Measurements from ENCODE around the gene TMEM134.

Gene TMEM134

DNA sequence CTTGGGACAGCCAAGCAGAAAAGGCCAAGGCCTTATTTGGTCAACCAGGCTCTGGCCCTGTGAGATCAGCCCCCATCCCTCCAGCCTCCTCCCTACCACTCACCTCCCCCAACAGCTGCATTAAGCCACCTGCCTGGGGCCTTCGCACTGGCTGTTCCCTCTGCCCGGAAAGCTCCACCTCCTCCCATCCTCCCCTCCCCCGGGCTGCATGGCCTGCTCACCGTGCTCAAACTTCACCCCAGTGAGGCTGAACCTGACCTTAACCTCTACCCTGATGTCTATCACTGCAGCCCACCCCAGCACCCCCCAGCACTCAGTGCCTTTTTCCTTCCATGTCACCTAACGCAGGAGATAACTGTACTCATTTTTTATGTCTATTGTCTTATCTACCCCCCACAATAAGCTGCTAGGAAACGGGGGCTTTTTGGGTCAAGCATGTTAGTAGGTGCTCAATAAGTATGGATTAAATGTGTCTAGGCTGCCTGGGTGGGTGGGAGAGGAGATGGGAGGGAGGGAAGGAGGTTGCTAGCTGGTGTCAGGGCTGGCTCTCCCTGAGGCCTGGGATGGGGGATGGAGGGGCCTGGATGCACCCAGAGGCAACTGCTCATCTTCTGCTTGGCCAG, 32.5 kb downstream of the TMEM134 start:
- DNase-seq, result peak; percentile 87

DNA sequence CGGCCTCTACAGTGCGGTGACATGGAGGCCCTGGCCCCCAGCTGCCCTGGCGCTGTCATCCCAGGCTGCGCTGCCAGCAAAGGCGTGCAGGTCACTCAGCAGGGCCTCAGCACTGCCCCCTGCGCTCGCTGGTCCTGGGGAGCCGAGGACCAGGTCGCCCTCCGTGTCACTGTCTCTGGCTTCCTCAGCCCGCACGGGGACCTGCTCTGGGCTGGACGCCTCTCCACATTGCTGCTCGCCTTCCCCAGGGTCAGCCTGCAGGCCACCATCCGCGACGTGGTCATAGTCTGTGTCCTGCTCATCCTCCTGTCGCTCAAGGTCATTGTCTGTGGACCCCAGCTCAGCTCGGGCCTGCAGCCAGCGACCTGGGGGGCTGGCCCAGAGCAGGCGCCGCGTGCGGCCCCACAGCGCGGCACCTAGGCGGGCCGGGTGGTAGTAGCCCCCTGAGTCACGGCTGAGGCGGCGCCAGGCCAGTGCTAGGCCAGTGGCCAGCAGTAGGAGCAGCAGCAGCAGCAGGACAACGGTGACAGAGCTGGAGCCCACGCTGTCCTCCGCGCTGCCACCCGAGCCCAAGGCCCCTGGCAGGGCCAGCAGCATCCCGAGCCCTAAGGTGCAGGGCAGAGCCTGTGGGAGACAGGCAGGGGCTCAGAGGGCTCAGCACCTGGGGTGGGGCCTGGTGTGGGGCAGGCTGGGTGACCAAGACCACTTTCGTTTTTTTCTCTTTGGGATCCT, 33.2 kb downstream of the TMEM134 start:
- DNase-seq, result no peak

DNA sequence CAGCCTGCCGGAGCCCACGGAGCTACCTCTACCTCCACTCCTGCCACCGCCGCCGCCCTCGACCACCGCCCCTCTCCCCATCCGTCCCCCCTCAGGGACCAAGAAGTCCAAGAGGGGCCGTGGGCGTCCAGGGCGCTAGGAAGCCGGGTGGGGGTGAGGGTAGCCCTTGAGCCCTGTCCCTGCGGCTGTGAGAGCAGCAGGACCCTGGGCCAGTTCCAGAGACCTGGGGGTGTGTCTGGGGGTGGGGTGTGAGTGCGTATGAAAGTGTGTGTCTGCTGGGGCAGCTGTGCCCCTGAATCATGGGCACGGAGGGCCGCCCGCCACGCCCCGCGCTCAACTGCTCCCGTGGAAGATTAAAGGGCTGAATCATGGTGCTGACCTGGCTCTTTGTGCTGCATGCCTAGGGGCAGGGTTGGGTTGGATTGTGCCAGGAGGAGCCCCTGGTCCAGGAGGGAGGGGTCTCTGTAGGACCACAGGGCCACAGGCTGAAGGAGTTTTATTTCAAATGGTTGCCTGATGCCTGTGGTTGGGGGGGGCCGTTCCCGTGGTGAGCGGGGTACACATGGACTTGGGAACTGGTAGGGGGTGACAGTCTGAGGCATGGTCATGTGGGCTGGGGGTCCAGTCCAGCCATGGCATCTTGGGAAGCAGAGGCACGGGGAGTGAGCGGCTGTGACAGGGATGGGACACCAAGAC, 33.9 kb downstream of the TMEM134 start:
- peak; percentile 68 for DNase-seq

DNA sequence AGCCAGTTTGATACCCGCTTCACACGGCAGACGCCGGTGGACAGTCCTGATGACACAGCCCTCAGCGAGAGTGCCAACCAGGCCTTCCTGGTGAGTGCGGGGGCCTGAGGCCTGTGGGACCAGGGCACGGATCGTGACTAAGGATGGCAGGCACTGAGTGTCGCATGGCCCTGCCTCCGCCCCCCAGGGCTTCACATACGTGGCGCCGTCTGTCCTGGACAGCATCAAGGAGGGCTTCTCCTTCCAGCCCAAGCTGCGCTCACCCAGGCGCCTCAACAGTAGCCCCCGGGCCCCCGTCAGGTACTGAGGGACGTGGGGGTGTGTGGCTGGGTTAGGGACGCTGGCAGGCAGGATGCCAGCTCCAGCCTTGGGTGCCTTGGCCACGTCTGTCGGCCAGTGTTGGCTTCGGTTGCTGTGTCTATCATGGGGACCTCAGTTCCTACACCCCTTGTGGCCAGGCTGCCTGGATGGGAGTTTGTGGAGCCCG, 34.6 kb downstream of the TMEM134 start:
- peak; percentile 66 for DNase-seq

DNA sequence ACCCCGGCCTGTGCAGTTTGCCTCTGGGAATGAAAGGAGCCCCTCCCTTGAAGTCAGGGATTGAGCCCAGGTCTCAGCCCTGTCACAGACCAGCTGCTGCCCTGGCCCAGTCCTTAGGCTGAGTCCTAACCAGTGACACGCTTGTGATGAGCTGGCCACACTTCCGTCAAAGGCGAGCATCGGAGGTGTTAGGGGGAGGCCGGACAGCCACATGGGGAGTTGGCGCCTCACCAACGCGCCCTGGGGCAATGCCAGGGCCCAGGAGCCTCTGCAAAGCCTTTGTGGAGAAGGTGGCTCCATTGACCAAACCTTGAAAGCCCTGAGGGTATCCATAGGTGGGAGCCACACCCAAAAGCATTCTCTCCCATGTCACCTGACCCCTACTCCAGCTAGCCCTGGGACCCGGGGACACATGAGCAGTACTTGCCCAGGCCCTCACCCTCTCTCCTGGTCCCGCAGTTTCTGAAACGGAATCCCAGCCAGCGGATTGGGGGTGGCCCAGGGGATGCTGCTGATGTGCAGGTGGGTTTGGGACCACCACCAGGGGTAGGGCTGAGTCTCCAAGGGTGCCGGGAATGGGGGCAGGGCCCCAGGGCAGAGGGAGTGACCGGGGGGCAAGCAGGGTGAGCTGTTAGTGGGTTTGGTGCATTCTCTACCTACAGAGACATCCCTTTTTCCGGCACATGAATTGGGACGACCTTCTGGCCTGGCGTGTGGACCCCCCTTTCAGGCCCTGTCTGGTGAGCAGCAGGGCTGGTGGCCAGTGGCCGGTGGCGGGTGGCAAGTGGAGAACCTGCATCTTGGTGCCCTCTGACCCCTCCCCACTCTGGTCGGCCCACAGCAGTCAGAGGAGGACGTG, 35.3 kb downstream of the TMEM134 start:
- DNase-seq, result peak; percentile 54

DNA sequence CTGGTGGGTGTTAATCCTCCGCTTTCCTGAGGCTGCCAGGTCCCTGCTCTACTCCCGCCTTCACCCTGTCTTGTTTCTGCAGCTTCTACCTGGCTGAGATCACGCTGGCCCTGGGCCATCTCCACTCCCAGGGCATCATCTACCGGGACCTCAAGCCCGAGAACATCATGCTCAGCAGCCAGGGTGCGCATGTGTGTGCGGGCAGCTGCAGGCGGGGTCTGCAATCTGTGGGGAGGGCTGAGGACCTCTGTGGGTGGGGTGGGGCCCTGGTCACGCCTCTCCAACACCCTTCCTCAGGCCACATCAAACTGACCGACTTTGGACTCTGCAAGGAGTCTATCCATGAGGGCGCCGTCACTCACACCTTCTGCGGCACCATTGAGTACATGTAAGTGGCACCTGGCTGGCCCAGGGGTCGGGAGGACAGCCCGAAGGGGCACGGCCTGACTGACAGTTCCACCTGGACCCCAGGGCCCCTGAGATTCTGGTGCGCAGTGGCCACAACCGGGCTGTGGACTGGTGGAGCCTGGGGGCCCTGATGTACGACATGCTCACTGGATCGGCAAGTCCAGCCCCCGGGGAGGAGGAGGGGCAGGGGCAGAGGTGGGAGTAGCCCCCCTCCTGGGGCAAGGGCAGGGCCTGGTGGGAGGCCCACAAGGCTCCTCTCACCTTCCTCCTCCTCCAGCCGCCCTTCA, 36.2 kb downstream of the TMEM134 start:
- no peak for DNase-seq

DNA sequence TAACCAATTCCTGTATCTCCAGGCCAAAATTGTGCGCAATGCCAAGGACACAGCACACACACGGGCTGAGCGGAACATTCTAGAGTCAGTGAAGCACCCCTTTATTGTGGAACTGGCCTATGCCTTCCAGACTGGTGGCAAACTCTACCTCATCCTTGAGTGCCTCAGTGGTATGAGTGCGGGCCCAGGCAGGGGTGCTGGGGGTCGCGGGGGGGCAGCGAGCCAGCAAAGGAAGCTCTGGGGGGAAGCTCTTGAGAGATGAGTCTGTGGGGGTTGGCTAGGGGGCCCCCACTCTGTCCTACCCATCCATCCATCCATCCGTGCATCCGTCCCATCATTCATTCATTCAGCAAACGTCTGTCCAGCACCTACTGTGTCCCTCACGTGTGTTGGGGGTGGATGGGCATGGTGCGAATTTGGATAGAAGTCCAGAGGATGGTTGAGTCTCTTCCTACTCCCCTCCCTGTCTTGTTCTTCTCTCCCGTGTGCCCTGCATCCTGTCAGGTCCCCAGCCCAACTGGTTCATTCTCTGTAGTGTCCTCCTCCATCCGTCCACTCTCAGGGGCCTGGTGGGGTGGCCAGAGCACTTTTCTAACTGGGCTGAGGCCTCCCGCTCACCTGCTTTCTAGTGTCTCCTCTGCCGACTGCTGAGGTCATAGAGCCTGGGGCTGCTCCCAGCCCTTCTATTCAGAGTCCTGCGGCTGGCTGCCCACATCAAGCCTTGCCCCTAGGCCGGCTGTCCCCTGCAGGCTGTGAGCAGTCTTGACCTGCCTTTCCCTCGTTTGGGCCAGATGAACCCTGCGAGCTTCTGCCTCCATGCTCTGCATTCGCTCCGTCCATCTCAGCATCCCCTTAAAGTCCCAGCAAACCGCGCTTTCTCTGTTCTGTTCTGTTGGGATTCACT, 37.5 kb downstream of the TMEM134 start:
- no peak for DNase-seq

DNA sequence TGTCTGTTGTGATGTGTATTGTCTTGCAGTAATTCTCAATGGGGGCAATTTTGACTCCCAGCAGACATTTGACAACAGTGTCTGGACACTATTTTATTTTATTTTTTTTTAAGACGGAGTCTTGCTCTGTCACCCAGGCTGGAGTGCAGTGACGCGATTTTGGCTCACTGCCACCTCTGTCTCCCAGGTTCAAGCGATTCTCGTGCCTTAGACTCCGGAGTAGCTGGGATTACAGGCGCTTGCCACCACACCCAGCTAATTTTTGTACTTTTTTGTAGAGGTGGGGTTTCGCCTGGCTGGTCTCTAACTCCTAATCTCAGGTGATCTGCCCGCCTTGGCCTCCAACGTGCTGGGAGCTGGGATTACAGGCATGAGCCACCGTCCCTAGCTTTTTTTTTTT, 39.3 kb downstream of the TMEM134 start:
- no peak for DNase-seq

DNA sequence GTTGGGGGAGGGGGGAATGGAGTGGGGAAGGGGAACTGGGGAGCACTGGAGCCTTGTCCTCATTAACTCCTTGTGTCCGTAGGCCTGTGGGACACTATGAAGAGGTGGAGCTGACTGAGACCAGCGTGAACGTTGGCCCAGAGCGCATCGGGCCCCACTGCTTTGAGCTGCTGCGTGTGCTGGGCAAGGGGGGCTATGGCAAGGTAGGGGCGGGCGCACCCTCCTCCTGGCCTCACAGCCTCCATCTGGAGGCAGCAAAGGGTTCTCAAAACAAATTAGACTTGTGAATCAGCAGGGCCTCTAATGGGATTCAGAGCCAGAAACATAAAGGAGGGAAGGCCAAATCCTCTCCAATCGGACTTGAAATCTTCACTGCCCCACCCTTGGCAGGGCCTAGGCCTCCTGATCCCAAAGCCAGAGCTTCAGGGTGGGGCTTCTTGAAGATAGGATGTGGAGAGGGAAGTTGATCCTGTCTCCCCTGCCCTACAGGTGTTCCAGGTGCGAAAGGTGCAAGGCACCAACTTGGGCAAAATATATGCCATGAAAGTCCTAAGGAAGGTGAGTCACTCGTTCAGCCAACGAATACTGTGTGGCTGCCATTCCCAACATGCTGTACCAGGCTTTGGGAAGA, 39.9 kb downstream of the TMEM134 start:
- DNase-seq, result no peak

DNA sequence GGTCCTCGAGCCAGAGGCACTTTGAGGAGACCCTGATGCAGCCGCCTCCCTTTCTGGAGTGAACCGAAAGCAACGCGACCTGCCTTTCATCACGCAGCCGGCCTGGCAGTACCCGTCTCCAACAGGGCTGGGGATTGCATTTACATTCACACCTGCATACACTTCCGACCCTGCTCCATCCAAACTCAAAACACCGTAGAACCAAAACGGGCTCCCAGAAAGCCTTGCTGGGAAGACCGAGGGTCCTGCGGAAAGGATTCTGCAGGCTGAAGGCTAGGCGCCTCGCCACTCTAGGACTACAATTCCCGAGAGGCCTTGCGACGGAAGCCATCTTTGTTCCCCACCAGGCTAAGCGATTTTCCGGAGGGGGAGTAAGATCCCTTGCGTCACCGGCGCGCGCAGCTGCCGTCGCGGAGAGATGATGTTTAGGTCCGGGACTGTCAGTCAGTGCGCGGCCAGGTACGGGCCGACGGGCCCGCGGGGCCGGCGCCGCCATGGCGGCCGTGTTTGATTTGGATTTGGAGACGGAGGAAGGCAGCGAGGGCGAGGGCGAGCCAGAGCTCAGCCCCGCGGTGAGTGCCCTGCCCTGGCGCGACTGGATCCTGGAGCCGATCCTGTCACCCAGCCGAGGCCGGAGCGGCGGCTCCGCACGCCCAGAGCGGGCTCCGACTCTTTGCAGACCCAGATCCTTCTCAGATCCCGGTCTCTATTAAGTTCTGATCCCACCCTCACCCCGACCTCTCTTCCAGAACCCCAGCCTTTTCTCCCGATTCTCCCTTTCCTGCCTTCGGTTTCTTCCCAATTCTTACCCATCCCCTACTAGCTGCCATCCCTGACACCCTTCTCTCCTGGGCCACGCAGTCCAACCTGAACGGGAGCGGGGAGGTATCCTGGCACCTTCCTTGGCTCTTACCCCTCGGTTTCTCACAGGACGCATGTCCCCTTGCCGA, 40.7 kb downstream of the TMEM134 start, which contains the start of gene RPS6KB2:
TSS of gene RPS6KB2 (plus strand) at position 443 of the 950 bp plus-strand sequence. CDS start at position 495, 52 bp downstream.
- peak; percentile 100 for DNase-seq

DNA sequence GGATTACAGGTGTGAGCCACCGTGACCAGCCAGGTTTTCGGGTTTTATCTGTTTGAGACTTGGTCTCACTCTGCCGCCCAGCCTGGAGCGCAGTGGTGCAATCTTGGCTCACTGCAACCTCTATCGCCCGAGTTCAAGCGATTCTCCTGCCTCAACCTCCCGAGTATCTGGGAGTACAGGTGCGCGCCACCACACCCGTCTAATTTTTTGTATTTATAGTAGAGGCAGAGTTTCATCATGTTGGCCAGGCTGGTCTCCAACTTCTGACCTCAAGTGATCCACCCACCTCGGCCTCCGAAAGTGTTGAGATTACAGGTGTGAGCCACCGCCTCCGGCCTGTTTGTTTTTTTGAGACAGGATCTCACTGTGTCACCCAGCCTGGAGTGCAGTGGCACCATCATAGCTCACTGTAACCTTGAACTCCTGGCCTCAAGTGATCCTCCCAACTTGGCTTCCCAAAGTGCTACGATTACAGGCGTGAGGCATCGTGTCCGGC, 41.6 kb downstream of the TMEM134 start:
- DNase-seq, result peak; percentile 51

DNA sequence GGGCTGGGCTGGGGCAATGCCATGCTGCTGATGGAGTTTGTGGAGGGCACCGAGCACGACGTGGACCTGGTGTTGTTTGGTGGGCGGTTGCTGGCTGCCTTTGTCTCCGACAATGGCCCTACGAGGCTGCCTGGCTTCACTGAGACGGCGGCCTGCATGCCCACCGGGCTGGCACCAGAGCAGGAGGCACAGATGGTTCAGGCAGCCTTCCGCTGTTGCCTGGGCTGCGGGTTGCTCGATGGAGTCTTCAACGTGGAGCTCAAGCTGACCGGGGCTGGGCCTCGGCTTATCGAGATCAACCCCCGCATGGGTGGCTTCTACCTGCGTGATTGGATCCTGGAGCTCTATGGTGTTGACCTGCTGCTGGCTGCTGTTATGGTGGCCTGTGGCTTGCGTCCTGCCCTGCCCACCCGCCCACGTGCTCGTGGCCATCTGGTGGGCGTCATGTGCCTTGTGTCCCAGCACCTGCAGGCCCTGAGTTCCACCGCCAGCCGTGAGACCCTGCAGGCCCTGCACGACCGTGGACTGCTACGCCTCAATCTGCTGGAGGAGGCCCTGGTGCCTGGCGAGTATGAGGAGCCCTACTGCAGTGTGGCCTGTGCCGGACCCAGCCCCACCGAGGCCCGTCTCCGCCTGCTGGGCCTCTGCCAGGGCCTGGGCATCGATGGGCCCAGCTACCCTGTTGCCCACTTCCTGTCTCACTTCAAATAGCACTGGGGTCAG, 45.0 kb downstream of the TMEM134 start:
- DNase-seq, result no peak

DNA sequence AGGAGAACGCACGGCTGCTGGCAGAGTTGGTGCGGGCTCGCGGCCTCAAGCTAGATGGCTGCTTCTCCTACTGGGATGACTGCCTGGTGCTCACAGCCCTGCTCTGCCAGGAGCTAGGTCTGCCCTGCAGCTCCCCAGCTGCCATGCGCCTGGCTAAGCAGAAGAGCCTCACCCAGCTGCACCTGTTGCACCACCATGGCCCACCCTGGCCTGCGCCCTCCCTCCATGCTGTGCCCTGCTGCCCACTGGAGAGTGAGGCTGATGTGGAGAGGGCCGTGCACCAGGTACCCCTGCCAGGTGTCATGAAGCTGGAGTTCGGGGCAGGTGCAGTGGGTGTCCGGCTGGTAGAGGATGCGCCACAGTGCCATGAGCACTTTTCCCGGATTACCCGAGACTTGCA, 45.6 kb downstream of the TMEM134 start:
- DNase-seq, result no peak

DNA sequence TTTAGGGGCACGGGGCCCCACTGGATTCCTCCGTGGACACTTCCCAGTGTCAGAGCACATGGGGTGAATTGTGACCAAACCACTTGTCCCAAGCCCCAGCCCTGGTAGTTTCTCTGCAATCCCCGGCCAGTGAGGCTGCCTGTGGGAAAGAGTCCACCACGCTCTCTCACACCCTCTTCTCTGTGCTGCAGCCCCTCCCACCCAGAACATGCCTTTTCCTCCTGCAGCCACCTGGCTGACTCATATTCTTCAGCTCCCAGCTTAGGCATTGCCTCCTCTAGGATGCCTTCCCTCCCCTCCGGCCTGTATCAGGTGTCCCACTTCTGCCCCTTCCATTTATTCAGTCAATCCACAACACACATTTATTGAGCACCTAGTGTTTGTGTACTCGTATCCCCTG, 46.2 kb downstream of the TMEM134 start:
- no peak for DNase-seq

DNA sequence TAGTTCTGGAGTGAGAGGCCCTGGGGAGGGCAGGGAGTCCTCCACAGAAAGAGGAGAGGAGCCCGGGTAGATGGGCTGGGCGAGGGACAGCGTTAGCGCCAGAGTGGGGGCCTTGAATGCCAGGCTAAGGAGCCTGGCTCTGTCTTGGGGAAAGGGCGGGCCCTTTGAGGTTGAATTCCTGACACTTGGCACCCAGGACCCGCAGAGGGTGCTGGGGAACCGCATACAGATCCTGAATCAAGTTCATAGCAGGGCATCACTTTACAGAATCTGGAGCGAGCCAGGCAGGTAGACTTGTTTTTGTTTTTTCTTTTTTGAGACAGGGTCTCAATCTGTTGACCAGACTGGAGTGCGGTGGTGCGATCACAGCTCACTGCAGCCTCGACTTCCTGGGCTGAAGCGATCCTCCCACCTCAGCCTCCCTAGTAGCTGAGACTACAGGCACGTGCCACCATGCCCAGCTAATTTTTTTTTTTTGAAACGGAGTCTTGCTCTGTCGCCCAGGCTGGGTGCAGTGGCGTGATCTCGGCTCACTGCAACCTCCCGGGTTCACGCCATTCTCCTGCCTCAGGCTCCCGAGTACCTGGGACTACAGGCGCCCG, 47.5 kb downstream of the TMEM134 start:
- no peak for DNase-seq

DNA sequence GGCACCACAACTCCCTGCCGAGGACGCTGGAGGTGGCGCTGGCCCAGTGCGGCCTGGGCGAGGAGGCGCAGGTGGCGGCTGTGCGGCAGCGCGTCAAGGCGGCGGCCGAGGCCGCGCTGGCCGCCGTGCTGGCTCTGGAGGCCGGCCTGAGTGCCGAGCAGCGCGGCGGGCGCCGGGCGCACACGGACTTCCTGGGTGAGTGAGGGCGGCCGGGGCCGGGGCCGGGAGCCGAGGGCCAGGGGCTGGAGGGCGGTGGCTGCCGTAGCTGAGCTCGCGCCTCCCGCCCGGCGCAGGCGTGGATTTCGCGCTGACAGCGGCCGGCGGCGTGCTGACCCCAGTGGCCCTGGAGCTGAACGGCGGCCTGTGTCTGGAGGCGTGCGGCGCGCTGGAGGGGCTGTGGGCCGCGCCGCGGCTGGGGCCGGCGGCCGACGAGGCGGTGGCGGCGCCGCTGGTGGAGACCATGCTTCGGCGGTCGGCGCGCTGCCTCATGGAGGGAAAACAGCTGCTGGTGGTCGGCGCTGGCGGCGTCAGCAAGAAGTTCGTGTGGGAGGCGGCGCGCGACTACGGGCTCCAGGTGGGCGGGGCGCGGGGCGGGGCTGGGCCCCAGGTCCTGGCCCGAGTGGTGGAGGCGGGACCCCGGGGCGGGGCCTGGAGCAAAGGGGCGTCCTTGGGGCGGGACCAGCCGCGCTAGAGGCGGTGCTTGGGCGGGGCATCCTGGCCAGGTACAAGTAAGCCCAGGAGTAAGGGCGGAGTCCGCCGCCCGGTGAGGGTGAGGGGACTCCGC, 48.2 kb downstream of the TMEM134 start:
- DNase-seq, result peak; percentile 99

DNA sequence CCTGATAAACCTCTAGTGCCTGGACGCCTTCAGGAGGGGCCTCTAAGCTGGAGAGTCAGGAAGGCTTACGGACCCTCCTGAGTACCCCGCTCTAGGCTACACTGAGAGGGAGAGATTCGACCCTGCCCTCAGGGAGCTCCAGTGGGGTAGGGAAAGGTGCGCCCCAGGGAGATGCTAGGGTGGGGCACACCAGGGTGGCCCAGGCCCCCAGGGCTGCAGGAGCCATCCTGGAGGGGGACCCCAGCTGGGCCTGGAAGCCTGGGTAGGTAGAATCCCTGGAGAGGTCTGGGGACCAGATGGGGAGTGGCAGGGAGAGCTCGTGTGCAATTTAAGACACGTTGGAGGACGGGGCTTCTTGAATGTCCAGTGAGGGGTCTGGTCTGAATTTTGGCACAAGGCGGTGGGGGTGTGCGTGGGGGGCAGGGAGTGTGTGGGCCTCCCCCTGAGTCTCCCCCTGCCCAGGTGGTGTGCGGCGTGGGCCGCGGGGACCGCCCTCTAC, 48.9 kb downstream of the TMEM134 start:
- DNase-seq, result peak; percentile 36

Measured in stimulated activated CD8-positive, alpha-beta memory T cell treated with anti-CD3 and anti-CD28 coated beads, Interleukin-4, amount 100 ng/mL, for 48 hours (primary cell).